ENCODE results near the gene HM13.
"Not testable (repeated sequence)": the region's sequence is repeated elsewhere in the genome, so short reads cannot be mapped to it uniquely, and the experiment has no call there.

HM13 gene

DNA sequence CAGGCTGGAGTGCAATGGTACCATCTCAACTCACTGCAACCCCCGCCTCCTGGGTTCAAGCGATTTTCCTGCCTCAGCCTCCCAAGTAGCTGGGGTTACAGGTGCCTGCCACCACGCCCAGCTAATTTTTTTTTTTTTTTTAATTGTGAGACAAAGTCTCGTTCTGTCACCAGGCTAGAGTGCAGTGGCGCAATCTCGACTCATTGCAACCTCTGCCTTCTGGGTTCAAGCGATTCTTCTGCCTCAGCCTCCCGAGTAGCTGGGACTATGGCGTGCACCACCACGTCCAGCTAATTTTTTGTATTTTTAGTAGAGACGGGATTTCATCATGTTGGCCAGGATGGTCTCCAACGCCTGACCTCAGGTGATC lies 98.0 kb downstream of the HM13 start:
- DNase-seq: not testable (repeated sequence)

DNA sequence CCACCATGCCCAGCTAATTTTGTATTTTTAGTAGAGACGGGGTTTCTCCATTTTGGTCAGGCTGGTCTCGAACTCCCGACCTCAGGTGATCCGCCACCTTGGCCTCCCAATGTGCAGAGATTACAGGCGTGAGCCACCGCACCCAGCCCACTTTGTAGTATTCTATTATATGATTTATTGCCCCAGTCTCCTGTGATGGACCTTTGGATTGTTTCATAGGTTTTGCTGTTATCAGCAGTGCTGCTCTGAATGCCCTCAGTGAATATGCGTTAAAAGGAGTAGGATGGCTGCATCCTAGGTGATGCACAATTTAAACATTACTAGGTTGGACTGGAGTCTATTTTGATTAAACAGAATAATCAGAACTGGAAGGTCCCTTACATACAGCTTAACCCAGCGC lies 101.2 kb downstream of the HM13 start:
- no peak for DNase-seq

DNA sequence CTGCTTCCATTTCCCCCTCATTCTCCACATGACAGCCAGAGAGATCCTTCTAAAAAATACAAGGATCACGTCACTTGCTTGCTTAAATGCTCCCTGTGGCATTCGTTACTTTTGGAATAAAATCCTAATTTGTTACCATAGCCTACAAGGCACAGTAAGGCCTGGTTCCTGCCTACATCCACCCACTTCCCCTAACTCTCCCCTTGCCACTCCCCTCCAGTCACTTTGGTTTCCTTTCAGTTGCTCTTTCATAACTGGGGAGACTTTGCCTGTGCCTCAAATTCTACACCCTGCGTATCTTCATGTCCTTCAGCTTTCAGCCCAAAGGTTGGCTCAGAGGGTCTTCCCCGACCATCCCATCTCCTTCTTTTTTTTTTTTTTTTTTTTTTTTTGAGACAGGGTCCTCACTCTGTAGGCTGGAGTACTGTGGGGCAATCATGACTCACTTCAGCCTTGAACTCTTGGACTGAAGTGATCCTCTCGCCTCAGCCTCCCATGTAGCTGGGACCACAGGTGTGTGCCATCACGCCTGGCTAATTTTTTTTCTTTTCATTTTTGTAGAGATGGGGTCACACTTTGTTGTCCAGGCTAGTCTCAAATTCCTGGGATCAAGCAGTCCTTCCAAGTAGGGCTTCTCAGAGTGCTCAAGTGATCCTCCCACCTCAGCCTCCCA lies 103.3 kb downstream of the HM13 start:
- DNase-seq: no peak

Data from NCI-H524 (cell line).